GM21723 (cell line): ENCODE data around the gene CCDC181.
"Not testable (repeated sequence)": the region's sequence is repeated elsewhere in the genome, so short reads cannot be mapped to it uniquely, and the experiment has no call there.

Source experiments
- ATAC-seq: cut with Tn5 transposase; IDR thresholded peaks from one replicate; pipeline ENCODE4 v1.9.1; 2021; ENCODE audit warnings: mild to moderate bottlenecking, moderate library complexity; ENCODE audit not compliant: unreplicated experiment

CCDC181 gene

GRCh38 chr1:169402578-169402977 is 24.7 kb downstream of the CCDC181 start:
- not testable (repeated sequence) for ATAC-seq

GRCh38 chr1:169395955-169396354 is 31.3 kb downstream of the CCDC181 start:
- no peak for ATAC-seq

GRCh38 chr1:169392406-169392805 is 34.9 kb downstream of the CCDC181 start:
- no peak for ATAC-seq

- peak; percentile 84 for ATAC-seq
Observed at GRCh38 chr1:169390303-169390702, 37.0 kb downstream of the CCDC181 start.

GRCh38 chr1:169387399-169387798 is 39.9 kb downstream of the CCDC181 start:
- ATAC-seq: no peak

- ATAC-seq: no peak
Observed at GRCh38 chr1:169383449-169383848, 43.8 kb downstream of the CCDC181 start.

- no peak for ATAC-seq
Observed at GRCh38 chr1:169381162-169381561, 46.1 kb downstream of the CCDC181 start.

- no peak for ATAC-seq
Observed at GRCh38 chr1:169371404-169371803, 55.9 kb downstream of the CCDC181 start.

GRCh38 chr1:169368406-169368769 is 58.9 kb downstream of the CCDC181 start:
- ATAC-seq: peak; percentile 19

- ATAC-seq: peak; percentile 95
Observed at GRCh38 chr1:169367686-169368405, 59.4 kb downstream of the CCDC181 start, which contains the start of the genes BLZF1 and NME7. BLZF1 (plus strand) TSS chr1:169368195; CDS start chr1:169369523, 1,328 bp downstream. NME7 (minus strand) TSS chr1:169367797; CDS start chr1:169367710, 87 bp downstream.

- no peak for ATAC-seq
Observed at GRCh38 chr1:169367096-169367685, 60.1 kb downstream of the CCDC181 start.

- no peak for ATAC-seq
Observed at GRCh38 chr1:169364948-169365347, 62.3 kb downstream of the CCDC181 start.

GRCh38 chr1:169363046-169363730 is 64.1 kb downstream of the CCDC181 start:
- ATAC-seq: peak; percentile 42

GRCh38 chr1:169361281-169361680 is 66.0 kb downstream of the CCDC181 start:
- no peak for ATAC-seq

GRCh38 chr1:169360415-169360814 is 66.9 kb downstream of the CCDC181 start:
- ATAC-seq: no peak

- ATAC-seq: no peak
Observed at GRCh38 chr1:169348383-169349036, 78.8 kb downstream of the CCDC181 start.

- no peak for ATAC-seq
Observed at GRCh38 chr1:169347688-169348382, 79.4 kb downstream of the CCDC181 start.

- ATAC-seq: no peak
Observed at GRCh38 chr1:169346036-169346589, 81.2 kb downstream of the CCDC181 start.

- no peak for ATAC-seq
Observed at GRCh38 chr1:169345511-169345910, 81.8 kb downstream of the CCDC181 start.
